Kidney (tissue), 14 donors: ENCODE data around the gene TMPRSS3. TPM values are rescaled to one million over a fixed set of nuclear protein-coding genes. Genes with fewer than 3 reads are reported as not detected.

Experiments used
- DNase-seq, 5 donors: peaks; one replicate each; pipeline ENCODE4 v3.0.0-alpha.2; 2013 to 2020
- FAIRE-seq: peaks from 2 replicates; lab custom pipeline; 2012; peaks lifted over from hg19 to GRCh38; lab: Jason Lieb, UNC
- H3K27ac ChIP-seq, 2 donors: one replicate each; pipeline ENCODE4 v1.7.0; 2013; ENCODE audit warnings: low read depth in 2 of 2, low read length in 2 of 2, inconsistent platforms in 1 of 2
- H3K27me3 ChIP-seq: one replicate; pipeline ENCODE4 v1.7.1; 2013; ENCODE audit warnings: low read length, inconsistent platforms; ENCODE audit not compliant: control insufficient read depth, insufficient read depth
- H3K36me3 ChIP-seq, 3 donors: one replicate each; pipeline versions ENCODE4 v1.7.0 to v1.7.1; 2013; ENCODE audit warnings: low read length in 3 of 3, control low read depth in 1 of 3, inconsistent platforms in 1 of 3; ENCODE audit not compliant: insufficient read depth in 3 of 3, control insufficient read depth in 2 of 3
- H3K4me1 ChIP-seq, 3 donors: one replicate each; pipeline versions ENCODE4 v1.7.0 to v1.7.1; 2013; ENCODE audit warnings: low read length in 3 of 3, inconsistent platforms in 1 of 3, low read depth in 1 of 3; ENCODE audit not compliant: control insufficient read depth in 2 of 3, insufficient read depth in 2 of 3
- H3K4me3 ChIP-seq, 3 donors: one replicate each; pipeline versions ENCODE4 v1.7.0 to v1.8.1; 2013; ENCODE audit warnings: low read length in 3 of 3, control low read depth in 1 of 3, inconsistent platforms in 1 of 3
- H3K9ac ChIP-seq, 3 donors: one replicate each; pipeline versions ENCODE4 v1.7.0 to v1.7.1; 2013; ENCODE audit warnings: low read length in 3 of 3, control low read depth in 1 of 3, inconsistent platforms in 1 of 3
- H3K9me3 ChIP-seq, 3 donors: one replicate each; pipeline versions ENCODE4 v1.7.0 to v1.7.1; 2013; ENCODE audit warnings: low read length in 3 of 3, control low read depth in 1 of 3, inconsistent platforms in 1 of 3; ENCODE audit not compliant: control insufficient read depth in 2 of 3, insufficient read depth in 1 of 3
- intact Hi-C: fragments of 100-400 bp; cut with DNase I; formaldehyde crosslinking; loops from one replicate; pipeline ENCODE4 v1.11.1; 2022
- polyA plus RNA-seq: library from polyadenylated mRNA; stranded (reverse); fragments of 350-450 nt; fragmentation: Illumina TruSeq; extraction: RNeasy Lipid Tissue Mini Kit (QIAGEN cat#74804); gene quantifications from one replicate; pipeline ENCODE4 v1.2.3, GENCODE V29; 2014; ENCODE audit warnings: low read depth, low replicate concordance; ENCODE audit not compliant: insufficient read depth
- total RNA-seq: library from RNA; stranded (reverse); fragmentation: NEBNext Ultra II Directional; extraction: Animal tissue kit (Norgen Biotek cat#: 25700); gene quantifications from one replicate; pipeline ENCODE4 v1.2.1, GENCODE V29; 2021
- TF ChIP-seq, protein P1 (sequence below): IDR thresholded peaks from 3 replicates; pipeline ENCODE4 v1.5.1; 2012; ENCODE audit warnings: mild to moderate bottlenecking, moderate library complexity, borderline replicate concordance; ENCODE audit not compliant: insufficient read depth; ENCODE audit errors: extremely low read depth
- donor health status: control.
- donor health status: control.
- donor health status: control.
- donor health status: control.
- donor health status: control.
- donor health status: DM: yes; HTN: yes; CAD: no.
- donor health status: Normal renal cell carcinoma (clear cell type).

TMPRSS3 gene
- total and polyA plus RNA-seq, 2 donors from 2014 or later = 3.0 to 15.4 TPM

DNA sequence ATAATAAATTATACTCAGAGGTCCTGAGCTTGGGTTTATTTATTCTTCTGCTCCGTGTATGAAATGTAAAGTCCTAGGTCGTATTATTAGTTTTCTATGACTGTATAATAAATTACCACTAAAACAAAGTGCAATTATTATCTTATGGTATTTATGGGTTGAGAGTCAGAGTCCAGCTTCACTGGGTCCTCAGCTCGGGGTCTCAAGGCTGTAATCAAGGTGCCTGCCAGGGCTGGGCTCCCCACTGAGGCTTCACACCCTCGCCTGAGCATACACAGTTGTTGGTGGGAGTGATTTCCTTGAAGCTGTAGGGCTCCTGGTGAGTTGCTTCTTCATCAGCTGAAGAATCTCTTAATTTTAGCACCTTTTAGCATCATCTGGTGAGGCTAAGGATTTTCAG lies 23.0 kb upstream of the TMPRSS3 start:
- FAIRE-seq (no peak), DNase-seq (no peak)
- Histone ChIP-seq H3K4me1 (no peaks in the 10 kb centered on the region), H3K36me3 (no peaks in the 10 kb centered on the region), H3K9ac (no peak overlapping the region), H3K4me3 (no peak overlapping the region), H3K27me3 (no peaks in the 10 kb centered on the region), H3K9me3 (no peaks in the 10 kb centered on the region), H3K27ac (no peak overlapping the region)
- TF ChIP-seq, protein P1, sequence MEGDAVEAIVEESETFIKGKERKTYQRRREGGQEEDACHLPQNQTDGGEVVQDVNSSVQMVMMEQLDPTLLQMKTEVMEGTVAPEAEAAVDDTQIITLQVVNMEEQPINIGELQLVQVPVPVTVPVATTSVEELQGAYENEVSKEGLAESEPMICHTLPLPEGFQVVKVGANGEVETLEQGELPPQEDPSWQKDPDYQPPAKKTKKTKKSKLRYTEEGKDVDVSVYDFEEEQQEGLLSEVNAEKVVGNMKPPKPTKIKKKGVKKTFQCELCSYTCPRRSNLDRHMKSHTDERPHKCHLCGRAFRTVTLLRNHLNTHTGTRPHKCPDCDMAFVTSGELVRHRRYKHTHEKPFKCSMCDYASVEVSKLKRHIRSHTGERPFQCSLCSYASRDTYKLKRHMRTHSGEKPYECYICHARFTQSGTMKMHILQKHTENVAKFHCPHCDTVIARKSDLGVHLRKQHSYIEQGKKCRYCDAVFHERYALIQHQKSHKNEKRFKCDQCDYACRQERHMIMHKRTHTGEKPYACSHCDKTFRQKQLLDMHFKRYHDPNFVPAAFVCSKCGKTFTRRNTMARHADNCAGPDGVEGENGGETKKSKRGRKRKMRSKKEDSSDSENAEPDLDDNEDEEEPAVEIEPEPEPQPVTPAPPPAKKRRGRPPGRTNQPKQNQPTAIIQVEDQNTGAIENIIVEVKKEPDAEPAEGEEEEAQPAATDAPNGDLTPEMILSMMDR = no peak
- intact Hi-C loops = no loop called here

DNA sequence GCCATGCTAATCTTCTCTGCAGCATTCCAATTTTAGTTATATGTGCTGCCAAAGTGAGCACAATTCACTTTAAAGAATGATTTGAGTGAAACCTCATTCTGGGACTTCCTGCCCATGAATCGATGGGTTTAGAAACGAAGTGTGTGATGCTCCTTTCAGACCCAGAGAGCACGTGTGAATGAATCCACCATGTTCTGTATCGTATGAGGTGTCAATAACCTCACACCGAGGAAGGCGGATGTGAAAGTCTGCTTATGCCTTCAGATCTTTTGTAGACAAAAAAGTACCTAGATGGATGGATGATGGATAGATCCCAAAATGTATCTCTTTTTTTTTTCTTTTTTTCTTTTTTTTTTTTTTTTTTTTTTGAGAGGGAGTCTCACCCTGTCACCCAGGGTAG lies 21.7 kb upstream of the TMPRSS3 start:
- no peaks in the 10 kb centered on the region for H3K27me3 ChIP-seq
- intact Hi-C loops = no loop called here
- no peaks in the 10 kb centered on the region for H3K36me3 ChIP-seq
- no peak for DNase-seq
- TF ChIP-seq, protein P1 = no peak
- H3K4me3 ChIP-seq = no peak overlapping the region
- H3K4me1 ChIP-seq = no peaks in the 10 kb centered on the region
- H3K27ac ChIP-seq = no peak overlapping the region
- H3K9ac ChIP-seq = no peak overlapping the region
- H3K9me3 ChIP-seq = no peaks in the 10 kb centered on the region
- FAIRE-seq = no peak

DNA sequence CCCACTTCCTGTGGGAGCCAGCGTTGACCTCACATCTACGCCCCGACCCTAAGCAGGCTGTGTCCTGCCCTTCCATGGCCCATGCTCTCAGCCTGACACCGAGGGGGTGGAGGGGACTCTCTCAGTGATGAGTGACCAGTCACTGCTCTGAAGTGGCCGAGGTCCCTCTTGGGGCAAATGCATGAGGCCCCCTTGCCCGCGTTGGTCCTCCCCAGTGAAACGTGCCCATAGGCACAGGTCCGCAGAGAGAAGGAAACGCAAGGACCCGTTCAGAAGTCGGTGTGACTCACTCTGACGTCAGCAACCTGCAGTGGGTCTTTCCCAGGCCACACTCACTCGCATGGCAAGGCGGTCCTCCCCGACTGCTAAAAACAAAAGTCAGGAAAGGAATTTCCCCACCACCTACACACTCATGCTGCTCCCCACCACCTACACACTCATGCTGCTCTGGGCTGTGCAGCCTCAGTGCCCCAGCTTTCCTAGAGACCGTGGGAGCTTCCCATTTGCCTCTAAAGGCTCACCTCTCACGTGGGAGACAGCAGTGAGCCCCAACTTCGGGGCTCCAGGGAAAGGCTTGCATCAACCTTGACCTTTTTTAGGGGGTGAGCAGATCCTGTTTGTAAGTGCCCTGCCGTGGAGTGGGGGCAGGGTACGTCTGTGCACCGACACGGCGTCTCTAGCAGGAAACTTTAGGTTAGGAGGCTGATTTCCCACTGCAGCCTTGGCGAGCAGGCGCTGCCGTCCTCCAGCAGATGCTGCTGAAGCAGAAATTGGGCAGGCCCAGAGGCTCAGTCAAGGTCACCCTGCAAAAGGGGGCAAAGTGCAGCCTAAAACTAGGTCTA lies 19.3 kb upstream of the TMPRSS3 start:
- Histone ChIP-seq H3K27ac (no peak overlapping the region), H3K9ac (no peak overlapping the region), H3K4me1 (no peaks in the 10 kb centered on the region), H3K4me3 (no peak overlapping the region), H3K9me3 (no peaks in the 10 kb centered on the region), H3K36me3 (no peaks in the 10 kb centered on the region), H3K27me3 (no peaks in the 10 kb centered on the region)
- DNase-seq (peak in 2 of 5 donors; percentile 14 to 83), FAIRE-seq (no peak)
- intact Hi-C loops = no loop called here
- TF ChIP-seq, protein P1 = no peak
